Muscle of back (tissue), 11 donors: Measurements from ENCODE around the gene PTPN2. TPM values are rescaled to one million over a fixed set of nuclear protein-coding genes. Genes with fewer than 3 reads are reported as not detected.

Experiments
- DNase-seq, 3 donors: peaks; one replicate each; pipeline versions ENCODE4 v3.0.0 to v3.0.0-alpha.2; 2013
- polyA plus RNA-seq, 10 donors: library from polyadenylated mRNA; unstranded; fragments of 120-200 nt; gene quantifications; one replicate each; pipeline ENCODE4 v1.2.1, GENCODE V29; 2013; ENCODE audit not compliant: insufficient read length in 10 of 10

Gene PTPN2
- polyA plus RNA-seq, 10 donors, result 21.4 to 37.7 (median 30.2) TPM

GRCh38 chr18:12748671-12749070 lies 135.4 kb downstream of the PTPN2 start:
- no peak for DNase-seq

DNA sequence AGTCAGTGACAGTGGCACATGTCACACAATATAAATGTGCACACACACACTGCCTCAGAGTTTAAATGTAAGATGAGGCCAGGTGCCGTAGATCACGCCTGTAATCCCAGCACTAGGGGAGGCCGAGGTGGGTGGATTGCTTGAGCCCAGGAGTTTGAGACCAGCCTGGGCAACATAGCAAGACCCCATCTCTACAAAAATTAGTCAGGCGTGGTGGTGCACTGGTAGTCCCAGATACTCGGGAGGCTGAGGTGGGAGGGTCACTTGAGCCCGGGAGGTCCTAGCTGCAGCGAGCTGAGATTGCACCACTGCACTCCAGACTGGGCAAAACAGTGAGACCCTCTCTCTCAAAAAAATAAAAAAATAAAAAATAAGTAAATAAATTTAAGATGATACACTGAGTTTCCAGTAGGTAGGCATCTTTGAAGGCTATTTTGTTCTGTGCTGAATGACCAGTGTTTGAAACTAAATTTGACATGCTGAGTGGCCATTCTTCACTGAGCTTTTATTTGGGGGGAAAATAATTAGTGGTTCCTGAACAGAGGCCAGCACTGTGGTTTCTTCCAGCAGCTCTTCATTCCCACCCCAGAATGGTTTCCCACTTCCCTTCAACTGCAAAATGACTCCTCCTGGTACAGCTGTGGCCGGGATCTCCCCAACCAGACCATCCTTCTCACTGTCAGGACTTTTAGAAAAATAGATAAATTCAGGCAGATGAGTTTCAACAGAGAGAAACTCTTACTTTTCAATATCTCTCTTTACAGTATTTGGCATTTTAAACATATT lies 136.3 kb downstream of the PTPN2 start:
- no peak for DNase-seq

DNA sequence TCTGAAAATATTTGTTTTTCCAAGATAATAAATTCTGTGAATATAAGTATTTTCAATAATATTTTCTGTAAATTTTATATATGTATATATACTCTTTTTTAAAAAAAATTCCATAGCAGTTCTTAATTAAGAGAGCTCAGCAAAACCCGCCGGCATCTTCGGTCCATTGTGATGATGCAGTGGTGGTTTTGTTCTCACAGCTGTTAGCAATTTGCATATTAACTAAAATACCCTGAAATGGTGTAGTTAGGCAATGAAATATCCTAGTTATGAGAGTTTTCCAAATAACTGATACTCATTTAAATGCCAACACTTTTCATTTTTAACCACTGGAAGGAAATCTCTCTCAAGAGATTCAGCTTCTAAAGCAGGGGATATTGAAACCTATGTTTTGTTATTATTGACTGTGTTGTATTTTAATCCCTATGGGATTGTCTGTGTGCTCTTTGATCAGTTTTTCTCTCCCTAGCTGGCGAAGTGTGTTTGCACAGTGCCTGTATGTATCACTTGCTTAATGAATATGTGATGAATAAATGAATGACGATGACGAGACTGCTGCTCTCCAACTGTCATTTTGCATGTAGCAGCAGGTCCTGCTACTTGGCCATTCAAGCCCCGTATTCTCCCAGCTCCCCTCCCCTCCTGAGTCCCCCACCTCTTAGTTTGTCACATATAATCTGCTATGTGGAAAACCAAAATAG lies 138.8 kb downstream of the PTPN2 start:
- DNase-seq, result no peak

GRCh38 chr18:12744103-12744502 lies 139.9 kb downstream of the PTPN2 start:
- peak; percentile 45 to 60 (median 46) for DNase-seq

DNA sequence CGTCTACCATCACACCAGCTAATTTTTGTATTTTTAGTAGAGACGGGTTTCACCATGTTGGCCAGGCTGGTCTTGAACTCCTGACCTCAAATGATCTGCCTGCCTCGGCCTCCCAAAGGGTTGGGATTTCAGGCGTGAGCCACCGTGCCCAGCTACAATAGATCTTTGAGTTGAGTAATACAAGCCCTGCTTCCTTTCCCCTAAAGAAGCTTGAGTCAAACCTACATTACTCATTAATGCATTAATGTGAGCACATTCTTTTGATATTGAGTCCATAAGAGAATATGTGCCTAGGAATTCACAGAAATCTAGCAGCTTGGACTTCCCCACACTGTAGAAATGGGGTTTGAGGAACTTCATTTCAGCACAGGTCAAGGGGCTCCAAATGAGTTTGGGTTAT lies 141.6 kb downstream of the PTPN2 start:
- DNase-seq, result peak in 1 of 3 donors; percentile 58

Other genes starting within 250 kb of the PTPN2 start
- gene SPIRE1, start 226.1 kb downstream of the PTPN2 start, polyA plus RNA-seq, result 10 to 100 TPM in 9 of 10 donors, 1 to 10 TPM in 1; 9.7 to 16.7 (median 13.8) TPM
- 1 to 10 TPM; 4.5 to 7.6 (median 5.8) TPM for gene CEP76, start 181.5 kb downstream of the PTPN2 start, polyA plus RNA-seq
- gene PSMG2, start 181.2 kb downstream of the PTPN2 start, polyA plus RNA-seq, result 10 to 100 TPM; 47.1 to 56.7 (median 52.4) TPM
- 10 to 100 TPM; 24.1 to 32.4 (median 28.1) TPM for gene SEH1L, start 63.8 kb upstream of the PTPN2 start, polyA plus RNA-seq
- gene CEP192, start 107.1 kb upstream of the PTPN2 start, polyA plus RNA-seq, result 10 to 100 TPM; 17.4 to 35.3 (median 22.4) TPM